HFFc6 (cell line): ENCODE measurements around the gene CATSPER2. TPM values are rescaled to one million over a fixed set of nuclear protein-coding genes. Genes with fewer than 3 reads are reported as not detected.
"Not testable (repeated sequence)": the region's sequence is repeated elsewhere in the genome, so short reads cannot be mapped to it uniquely, and the experiment has no call there.

Experiments
- DNase-seq: peaks from one replicate; pipeline ENCODE4 v3.0.0-alpha.2; 2018
- H3K27ac Mint-ChIP-seq: 2 replicates; pipeline ENCODE4 v1.8.0; 2020; ENCODE audit warnings: mild to moderate bottlenecking, mixed read lengths
- H3K27me3 Mint-ChIP-seq: 2 replicates; pipeline ENCODE4 v1.8.0; 2021; ENCODE audit warnings: mild to moderate bottlenecking, moderate library complexity, mixed read lengths; ENCODE audit not compliant: insufficient read depth
- H3K36me3 Mint-ChIP-seq: 2 replicates; pipeline ENCODE4 v1.8.0; 2021; ENCODE audit warnings: low read depth, mixed read lengths
- H3K4me1 Mint-ChIP-seq: 2 replicates; pipeline ENCODE4 v1.8.0; 2020; ENCODE audit warnings: low read depth, mixed read lengths
- H3K4me3 Mint-ChIP-seq: 2 replicates; pipeline ENCODE4 v1.8.0; 2020; ENCODE audit warnings: mild to moderate bottlenecking, moderate library complexity, mixed read lengths
- H3K9me3 Mint-ChIP-seq: 2 replicates; pipeline ENCODE4 v1.8.0; 2020; ENCODE audit warnings: mild to moderate bottlenecking, mixed read lengths
- total RNA-seq, 6 experiments: library from RNA; stranded (reverse); fragmentation: NEBNext Ultra II Directional; extraction: Animal tissue kit (Norgen Biotek cat#: 25700); gene quantifications; 2 replicates in 1 of 6; 3 replicates in 5 of 6; pipeline ENCODE4 v1.2.3, GENCODE V29; 2021
- TF ChIP-seq, protein P1 (sequence below): fragments of 200-600 bp; sonication (generic); IDR thresholded peaks from 2 replicates; pipeline ENCODE4 v1.5.0; 2021; ENCODE audit warnings: antibody characterized with exemption, mild to moderate bottlenecking

CATSPER2 gene
- total RNA-seq, 6 experiments from 2014 or later, result 0.38 to 2.6 (median 0.74) TPM

DNA sequence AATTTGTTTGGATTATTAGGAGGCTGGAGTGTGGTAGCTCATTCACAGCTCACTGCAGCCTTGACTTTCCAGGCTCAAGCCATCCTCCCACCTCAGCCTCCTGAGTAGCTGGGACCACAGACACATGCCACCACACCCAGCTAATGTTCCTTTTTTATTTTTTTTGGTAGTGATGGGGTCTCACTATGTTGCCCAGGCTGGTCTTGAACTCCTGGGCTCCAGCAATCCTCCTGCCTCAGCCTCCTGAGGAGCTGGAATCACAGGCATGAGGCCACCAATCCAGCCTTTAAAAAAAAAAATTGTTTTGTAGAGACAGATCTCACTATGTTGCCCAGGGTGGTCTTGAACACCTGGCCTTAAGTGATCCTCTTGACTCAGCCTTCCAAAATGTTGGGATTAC lies 21.7 kb downstream of the CATSPER2 start:
- H3K36me3 Mint-ChIP-seq, H3K27ac Mint-ChIP-seq, H3K4me1 Mint-ChIP-seq, H3K4me3 Mint-ChIP-seq, H3K9me3 Mint-ChIP-seq, DNase-seq: not testable (repeated sequence)
- peaks cover 13% of the 10 kb centered on the region for H3K27me3 Mint-ChIP-seq

DNA sequence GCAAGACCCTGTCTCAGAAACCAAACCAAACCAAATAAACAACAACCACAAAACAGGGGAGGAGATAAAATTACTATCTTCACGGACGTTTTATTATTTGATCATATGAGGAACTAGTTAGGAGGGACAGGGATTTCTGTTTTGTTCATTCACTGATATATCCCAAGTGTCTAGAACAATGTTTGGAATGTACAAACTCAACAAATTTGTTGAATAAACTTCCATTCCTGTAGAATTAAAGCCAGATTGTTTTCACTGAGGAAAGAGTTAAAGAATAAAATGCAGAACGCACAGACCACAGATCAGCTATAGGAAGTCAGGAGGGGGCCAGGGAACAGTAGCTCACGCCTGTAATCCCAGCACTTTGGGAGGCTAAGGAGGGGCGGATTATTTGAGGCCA lies 23.5 kb downstream of the CATSPER2 start:
- H3K4me1 Mint-ChIP-seq, result peaks cover 10% of the 10 kb centered on the region
- no peak overlapping the region for H3K27ac Mint-ChIP-seq
- H3K9me3 Mint-ChIP-seq, result no peaks in the 10 kb centered on the region
- H3K36me3 Mint-ChIP-seq, result no peaks in the 10 kb centered on the region
- TF ChIP-seq, protein P1, sequence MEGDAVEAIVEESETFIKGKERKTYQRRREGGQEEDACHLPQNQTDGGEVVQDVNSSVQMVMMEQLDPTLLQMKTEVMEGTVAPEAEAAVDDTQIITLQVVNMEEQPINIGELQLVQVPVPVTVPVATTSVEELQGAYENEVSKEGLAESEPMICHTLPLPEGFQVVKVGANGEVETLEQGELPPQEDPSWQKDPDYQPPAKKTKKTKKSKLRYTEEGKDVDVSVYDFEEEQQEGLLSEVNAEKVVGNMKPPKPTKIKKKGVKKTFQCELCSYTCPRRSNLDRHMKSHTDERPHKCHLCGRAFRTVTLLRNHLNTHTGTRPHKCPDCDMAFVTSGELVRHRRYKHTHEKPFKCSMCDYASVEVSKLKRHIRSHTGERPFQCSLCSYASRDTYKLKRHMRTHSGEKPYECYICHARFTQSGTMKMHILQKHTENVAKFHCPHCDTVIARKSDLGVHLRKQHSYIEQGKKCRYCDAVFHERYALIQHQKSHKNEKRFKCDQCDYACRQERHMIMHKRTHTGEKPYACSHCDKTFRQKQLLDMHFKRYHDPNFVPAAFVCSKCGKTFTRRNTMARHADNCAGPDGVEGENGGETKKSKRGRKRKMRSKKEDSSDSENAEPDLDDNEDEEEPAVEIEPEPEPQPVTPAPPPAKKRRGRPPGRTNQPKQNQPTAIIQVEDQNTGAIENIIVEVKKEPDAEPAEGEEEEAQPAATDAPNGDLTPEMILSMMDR, result no peak
- H3K4me3 Mint-ChIP-seq, result no peak overlapping the region
- H3K27me3 Mint-ChIP-seq, result peaks cover 14% of the 10 kb centered on the region
- DNase-seq, result no peak

DNA sequence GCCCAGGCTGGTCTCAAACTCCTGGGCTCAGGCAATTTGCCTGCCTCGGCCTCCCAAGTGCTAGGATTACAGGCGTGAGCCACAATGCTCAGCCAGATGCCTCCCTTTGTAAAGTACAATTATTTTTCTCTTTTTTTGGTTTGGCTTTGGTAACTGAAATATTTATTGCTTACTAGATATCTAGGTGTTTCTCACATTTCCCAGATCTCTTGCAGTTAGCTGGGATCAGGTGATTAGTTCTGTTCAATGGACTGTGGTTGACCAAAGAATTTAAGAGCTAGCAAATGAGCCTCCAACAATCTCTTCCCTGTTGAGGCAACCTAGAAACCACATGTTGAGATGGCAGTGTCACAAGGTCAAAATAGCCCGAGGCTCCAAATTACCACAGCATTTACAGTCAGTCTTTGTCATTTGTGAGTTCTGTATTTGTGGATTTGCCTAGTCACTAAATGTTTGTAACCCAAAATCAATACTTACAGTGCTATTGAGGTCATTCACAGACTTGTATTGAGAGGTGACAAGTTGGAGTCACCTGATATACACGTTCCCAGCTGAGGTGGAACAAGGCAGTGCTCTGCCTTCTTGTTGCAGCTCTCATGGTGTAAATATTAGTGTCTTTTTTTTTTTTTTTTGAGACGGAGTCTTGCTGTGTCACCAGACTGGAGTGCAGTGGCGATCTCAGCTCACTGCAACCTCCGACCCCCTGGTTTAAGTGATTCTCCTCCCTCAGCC lies 26.4 kb downstream of the CATSPER2 start:
- H3K9me3 Mint-ChIP-seq, H3K4me1 Mint-ChIP-seq, H3K4me3 Mint-ChIP-seq, H3K27ac Mint-ChIP-seq, H3K36me3 Mint-ChIP-seq: not testable (repeated sequence)
- peak; percentile 38 for DNase-seq
- H3K27me3 Mint-ChIP-seq, result peaks cover 17% of the 10 kb centered on the region

DNA sequence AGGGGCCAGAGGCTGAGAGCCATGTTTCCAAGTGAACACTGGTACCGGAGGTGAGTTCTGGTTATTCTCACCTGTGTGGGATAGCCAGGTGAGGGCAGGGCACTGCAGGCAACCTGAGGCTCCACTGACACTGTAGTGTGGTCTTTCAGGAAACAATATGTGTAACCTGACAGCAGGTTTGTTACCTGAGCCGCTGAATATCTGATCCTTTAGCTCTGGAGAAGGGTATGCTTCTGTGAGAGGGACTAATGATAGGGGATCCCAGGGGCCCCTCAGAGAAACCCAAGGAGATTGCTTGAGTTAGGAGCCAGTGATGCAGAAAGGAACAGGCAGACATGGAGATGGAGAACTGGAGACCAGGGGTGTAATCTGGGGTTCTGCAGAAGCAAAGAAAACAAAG lies 29.9 kb downstream of the CATSPER2 start, which contains the start of gene STRC:
STRC (minus strand) TSS at position 101 of the 400 bp plus-strand sequence; CDS start at position 23, 78 bp downstream.
- peaks cover 11% of the 10 kb centered on the region for H3K27me3 Mint-ChIP-seq
- not testable (repeated sequence) for H3K27ac Mint-ChIP-seq, H3K4me3 Mint-ChIP-seq, H3K9me3 Mint-ChIP-seq, H3K4me1 Mint-ChIP-seq, DNase-seq, H3K36me3 Mint-ChIP-seq

DNA sequence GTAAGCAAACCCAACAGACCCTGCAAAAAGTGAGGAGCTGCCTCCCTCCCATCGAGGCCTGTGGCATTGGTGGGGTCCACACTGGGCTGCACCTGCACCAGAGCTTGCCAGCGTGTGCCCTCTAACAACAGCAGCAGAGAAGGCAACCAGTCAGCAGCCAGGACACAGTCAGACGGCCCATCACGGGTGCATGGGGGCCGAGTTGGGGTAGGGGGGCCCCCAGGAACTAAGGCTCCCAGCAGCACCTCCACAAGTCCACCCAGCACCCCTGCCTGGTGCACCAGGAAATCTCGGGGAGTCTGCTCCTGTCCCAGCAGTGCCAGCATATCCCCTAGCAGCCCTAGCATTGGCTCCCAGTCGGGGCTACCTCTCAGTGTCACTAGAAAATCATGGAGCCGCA lies 30.9 kb downstream of the CATSPER2 start:
- not testable (repeated sequence) for H3K9me3 Mint-ChIP-seq, H3K36me3 Mint-ChIP-seq, H3K4me1 Mint-ChIP-seq, DNase-seq, H3K27ac Mint-ChIP-seq, H3K4me3 Mint-ChIP-seq
- peaks cover 10% of the 10 kb centered on the region for H3K27me3 Mint-ChIP-seq

DNA sequence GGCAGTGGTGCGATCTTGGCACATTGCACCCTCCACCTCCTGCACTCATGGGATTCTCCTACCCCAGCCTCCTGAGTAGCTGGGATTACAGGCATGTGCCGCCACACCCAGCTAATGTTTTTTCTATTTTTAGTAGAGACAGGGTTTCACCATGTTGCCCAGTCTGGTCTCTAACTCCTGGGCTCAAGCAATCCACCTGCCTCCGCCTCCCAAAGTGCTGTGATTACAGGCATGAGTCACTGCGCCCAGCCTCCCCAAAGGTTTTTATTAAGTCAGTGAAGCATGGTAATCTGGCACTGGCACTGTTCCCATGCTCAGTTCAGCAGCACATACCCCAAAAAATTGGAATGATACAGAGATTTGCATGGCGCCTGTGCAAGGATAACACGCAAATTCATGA lies 46.4 kb downstream of the CATSPER2 start:
- H3K9me3 Mint-ChIP-seq, H3K36me3 Mint-ChIP-seq, H3K27ac Mint-ChIP-seq, H3K4me1 Mint-ChIP-seq, H3K4me3 Mint-ChIP-seq, DNase-seq: not testable (repeated sequence)
- peaks cover 33% of the 10 kb centered on the region for H3K27me3 Mint-ChIP-seq

DNA sequence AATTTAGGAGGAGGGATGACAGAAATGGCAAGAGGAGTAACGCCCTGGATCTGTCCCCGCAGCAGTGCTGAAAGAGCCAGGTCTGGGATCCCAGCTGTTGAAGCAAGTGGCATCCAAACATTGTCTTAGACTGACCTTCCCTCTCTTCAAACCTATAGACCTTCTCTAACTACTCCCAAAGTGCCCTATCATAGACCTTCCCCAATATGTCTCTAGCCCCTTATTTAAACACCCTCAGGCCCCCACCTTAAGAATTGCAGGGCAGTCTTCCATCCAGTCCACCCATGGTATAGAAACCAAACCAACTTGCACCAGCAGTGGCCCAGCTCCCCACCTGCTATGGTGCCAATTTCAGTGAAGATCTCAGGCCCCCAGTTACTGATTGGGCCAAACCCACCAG lies 48.4 kb downstream of the CATSPER2 start:
- not testable (repeated sequence) for H3K27ac Mint-ChIP-seq, H3K36me3 Mint-ChIP-seq, H3K9me3 Mint-ChIP-seq, H3K4me3 Mint-ChIP-seq, DNase-seq, H3K4me1 Mint-ChIP-seq
- H3K27me3 Mint-ChIP-seq, result peaks cover 33% of the 10 kb centered on the region

DNA sequence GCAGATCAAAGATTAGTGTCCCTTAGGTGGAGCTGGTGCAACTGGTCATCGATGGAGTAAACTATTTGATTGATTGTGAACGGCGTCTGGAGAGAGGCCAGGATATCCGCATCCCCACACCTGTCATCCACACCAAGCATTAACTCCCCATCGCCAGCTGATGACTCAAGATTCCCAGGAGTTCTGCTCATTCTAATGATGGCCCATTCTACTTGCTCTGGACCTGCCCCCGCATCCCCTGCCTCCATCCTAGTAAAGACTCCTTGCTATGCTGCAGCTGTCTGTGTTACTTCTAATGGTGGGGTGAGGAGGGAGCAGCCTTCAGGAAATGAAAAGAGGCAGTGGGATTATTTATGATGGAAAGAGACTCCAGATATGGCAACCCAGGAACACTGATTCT lies 49.5 kb downstream of the CATSPER2 start:
- not testable (repeated sequence) for H3K9me3 Mint-ChIP-seq, H3K4me1 Mint-ChIP-seq, H3K4me3 Mint-ChIP-seq, DNase-seq, H3K36me3 Mint-ChIP-seq, H3K27ac Mint-ChIP-seq
- H3K27me3 Mint-ChIP-seq, result peaks cover 23% of the 10 kb centered on the region

DNA sequence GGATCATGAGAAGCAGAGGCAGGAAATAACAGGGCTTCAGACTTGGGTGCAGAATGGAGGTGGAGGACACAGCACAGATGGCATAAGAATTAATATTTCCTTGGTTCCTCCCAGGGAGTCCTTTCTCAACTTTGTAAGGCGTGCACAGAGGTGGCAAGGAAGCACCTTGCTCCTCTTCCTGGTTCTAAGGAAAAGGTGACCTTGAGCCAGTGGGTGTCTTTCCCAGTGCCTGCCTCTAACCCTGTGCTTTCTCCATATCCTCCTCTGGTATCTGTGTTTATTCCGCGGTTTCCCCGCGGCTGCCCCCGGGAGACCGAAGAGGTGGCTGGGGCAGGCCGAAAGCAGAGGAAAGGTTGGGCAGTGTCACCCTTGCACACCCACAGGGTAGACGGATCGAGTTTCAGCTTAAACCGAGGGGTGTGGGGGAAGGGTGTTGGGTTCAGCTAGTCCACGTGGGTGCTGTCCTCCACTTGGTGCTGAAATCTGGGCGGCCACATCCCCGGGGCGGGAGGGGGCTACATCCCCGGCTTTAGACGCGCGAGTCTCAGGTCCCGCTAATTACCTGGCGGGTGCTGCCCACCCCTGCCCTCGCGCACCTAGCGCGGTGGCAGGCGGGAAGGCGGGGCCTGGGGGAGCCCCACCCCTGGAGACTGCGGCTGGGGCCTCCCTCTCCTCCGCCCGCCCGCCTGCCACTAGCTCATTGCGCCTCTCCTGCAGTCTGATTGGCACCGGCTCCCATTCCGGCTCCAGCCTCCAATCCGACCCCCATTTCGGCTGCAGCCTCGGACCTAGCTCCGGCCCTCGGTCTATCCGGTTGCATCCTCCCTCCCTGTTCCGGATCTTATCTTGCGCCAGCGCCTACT lies 55.1 kb downstream of the CATSPER2 start, which contains the start of gene CKMT1B:
CKMT1B (plus strand) TSS at position 700 of the 863 bp plus-strand sequence. CDS start 192 bp downstream, outside the sequence.
- H3K27me3 Mint-ChIP-seq, H3K27ac Mint-ChIP-seq, H3K36me3 Mint-ChIP-seq, H3K4me3 Mint-ChIP-seq, H3K4me1 Mint-ChIP-seq, DNase-seq, H3K9me3 Mint-ChIP-seq: not testable (repeated sequence)

DNA sequence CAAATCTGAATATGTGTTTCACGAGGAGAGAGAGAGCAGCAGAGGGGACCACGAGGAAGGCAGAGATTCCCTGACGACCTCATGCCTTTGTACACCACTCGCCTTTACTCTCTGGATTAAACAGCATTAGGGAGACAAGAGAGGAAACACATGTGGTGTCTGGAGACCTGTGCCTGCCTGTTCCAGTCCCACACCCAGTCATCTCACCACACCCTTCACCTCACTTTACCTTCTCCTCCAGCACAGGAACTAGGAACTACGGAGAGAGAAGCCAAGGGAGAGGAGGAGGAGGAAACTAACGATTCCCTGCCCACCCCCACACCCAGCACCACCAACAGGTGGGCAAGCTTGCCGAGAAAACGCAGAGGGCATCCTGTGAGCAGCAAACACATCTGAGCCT lies 55.8 kb downstream of the CATSPER2 start:
- not testable (repeated sequence) for H3K27ac Mint-ChIP-seq, H3K36me3 Mint-ChIP-seq

DNA sequence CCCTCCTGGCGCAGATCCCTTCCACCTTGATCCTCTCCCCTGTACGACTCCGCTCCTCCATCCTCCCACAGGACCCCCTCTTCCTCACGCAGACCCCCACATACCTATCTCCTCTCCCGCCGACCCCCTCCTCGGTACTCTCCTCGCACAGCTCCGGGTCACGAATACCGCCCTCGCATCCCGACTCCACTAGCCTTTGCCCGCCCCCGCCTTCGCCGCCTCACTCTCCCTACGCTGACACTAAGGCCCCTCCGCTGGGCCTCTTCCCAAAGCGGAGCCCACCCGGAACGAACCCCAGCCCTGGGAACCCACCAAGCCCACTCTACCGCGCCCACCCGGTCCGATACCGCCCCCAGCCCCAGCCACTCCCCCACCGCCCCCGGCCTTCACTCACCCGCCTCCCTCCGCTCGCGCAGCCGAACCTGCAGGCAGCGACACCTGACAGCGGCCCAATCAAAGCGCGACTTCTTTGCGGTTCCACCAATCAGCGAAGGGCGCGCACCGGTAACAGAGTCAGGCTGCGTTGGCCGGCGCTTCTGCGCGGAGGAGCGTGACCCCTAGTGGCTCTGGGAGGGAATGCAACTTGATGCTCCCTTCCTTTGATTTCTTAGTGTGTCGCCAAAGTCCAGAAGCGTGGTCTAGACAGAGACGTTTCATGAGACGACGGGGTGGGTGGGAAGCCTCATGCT lies 58.7 kb downstream of the CATSPER2 start, which contains the start of gene PPIP5K1:
PPIP5K1 (minus strand) TSS at position 431 of the 689 bp plus-strand sequence. CDS start 5,704 bp downstream, outside the sequence.
- H3K4me3 Mint-ChIP-seq, H3K4me1 Mint-ChIP-seq, H3K27ac Mint-ChIP-seq, H3K9me3 Mint-ChIP-seq, H3K27me3 Mint-ChIP-seq, H3K36me3 Mint-ChIP-seq, DNase-seq: not testable (repeated sequence)

More for the DNA sequence above, 55.8 kb downstream of the CATSPER2 start:
- not testable (repeated sequence) for H3K27me3 Mint-ChIP-seq, H3K4me3 Mint-ChIP-seq, H3K4me1 Mint-ChIP-seq, DNase-seq, H3K9me3 Mint-ChIP-seq
